ENCODE results near the gene WWC1. TPM values are rescaled to one million over a fixed set of nuclear protein-coding genes. Genes with fewer than 3 reads are reported as not detected.

Gene WWC1
- total RNA-seq, 1 experiment from 2014 or later: not detected

DNA sequence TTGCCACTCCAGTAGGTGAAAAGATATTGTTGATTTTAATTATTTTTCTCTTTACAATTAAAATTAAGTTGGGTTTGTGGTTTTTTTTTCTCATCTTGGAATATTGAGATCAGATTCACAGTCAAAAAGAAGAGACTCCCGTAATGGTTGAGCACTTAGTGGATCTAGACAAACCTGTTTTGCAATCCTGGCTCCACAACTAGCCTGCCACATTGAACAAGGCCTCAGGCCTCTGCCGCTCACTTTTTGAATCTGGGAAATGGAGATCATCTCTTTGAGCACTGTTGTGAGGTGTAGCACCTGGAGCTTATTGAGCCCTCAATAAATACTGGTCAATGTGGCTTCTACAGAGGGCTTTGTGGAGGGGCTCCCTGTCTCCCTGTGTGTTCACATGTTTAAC is 157.7 kb downstream of the WWC1 start:
- H3K4me1 ChIP-seq (ENCODE audit: low read length): no peaks in the 10 kb centered on the region
- no peaks in the 10 kb centered on the region for H3K27me3 ChIP-seq (ENCODE audit: low read length)
- H3K27ac ChIP-seq (ENCODE audit: low read length): no peak overlapping the region
- no peaks in the 10 kb centered on the region for H3K36me3 ChIP-seq (ENCODE audit: insufficient read depth, low read length)
- H4K20me1 ChIP-seq (ENCODE audit: insufficient read depth, low read depth, low read length): no peaks in the 10 kb centered on the region
- H3K9me2 ChIP-seq (replicated peaks; ENCODE audit: insufficient read depth, low read length): no peaks in the 10 kb centered on the region
- H3K9me3 ChIP-seq (ENCODE audit: low read length): no peaks in the 10 kb centered on the region
- no peak overlapping the region for H3K4me3 ChIP-seq (ENCODE audit: low read length)
- DNase-seq: no peak
- no peak overlapping the region for H2AFZ ChIP-seq (ENCODE audit: low read length)
- H3K79me2 ChIP-seq (ENCODE audit: low read length): no peaks in the 10 kb centered on the region
- H3K9ac ChIP-seq (ENCODE audit: low read length): no peak overlapping the region
- H3K4me2 ChIP-seq (ENCODE audit: low read depth, low read length, poor library complexity, severe bottlenecking): no peak overlapping the region

DNA sequence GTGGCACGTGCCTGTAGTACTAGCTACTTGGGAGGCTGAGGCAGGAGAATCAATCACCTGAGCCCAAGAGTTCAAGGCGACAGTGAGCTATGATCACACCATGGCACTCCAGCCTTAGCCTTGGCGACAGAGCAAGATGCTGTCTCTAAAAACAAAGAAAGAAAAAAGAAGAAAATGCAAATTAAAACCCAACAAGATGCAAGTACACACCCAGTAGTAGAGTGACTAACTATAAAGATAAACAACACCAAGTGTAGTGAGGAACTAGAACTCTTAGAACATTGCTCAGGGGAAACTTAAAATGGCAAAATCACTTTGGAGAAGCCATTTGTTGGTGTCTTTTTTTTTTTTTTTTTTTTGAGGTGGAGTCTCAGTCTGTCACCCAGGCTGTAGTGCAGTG is 160.1 kb downstream of the WWC1 start:
- no peak overlapping the region for H3K27ac ChIP-seq (ENCODE audit: low read length)
- no peaks in the 10 kb centered on the region for H4K20me1 ChIP-seq (ENCODE audit: insufficient read depth, low read depth, low read length)
- H3K9ac ChIP-seq (ENCODE audit: low read length): no peak overlapping the region
- no peak overlapping the region for H2AFZ ChIP-seq (ENCODE audit: low read length)
- H3K4me2 ChIP-seq (ENCODE audit: low read depth, low read length, poor library complexity, severe bottlenecking): no peak overlapping the region
- H3K79me2 ChIP-seq (ENCODE audit: low read length): no peaks in the 10 kb centered on the region
- H3K4me3 ChIP-seq (ENCODE audit: low read length): no peak overlapping the region
- no peaks in the 10 kb centered on the region for H3K9me3 ChIP-seq (ENCODE audit: low read length)
- DNase-seq: no peak
- no peaks in the 10 kb centered on the region for H3K27me3 ChIP-seq (ENCODE audit: low read length)
- no peaks in the 10 kb centered on the region for H3K4me1 ChIP-seq (ENCODE audit: low read length)
- no peaks in the 10 kb centered on the region for H3K9me2 ChIP-seq (replicated peaks; ENCODE audit: insufficient read depth, low read length)
- H3K36me3 ChIP-seq (ENCODE audit: insufficient read depth, low read length): no peaks in the 10 kb centered on the region

GRCh38 chr5:168455201-168455600 is 163.8 kb downstream of the WWC1 start:
- Histone ChIP-seq H3K9me2 (replicated peaks; ENCODE audit: insufficient read depth, low read length) (no peaks in the 10 kb centered on the region), H3K79me2 (ENCODE audit: low read length) (no peaks in the 10 kb centered on the region), H3K9me3 (ENCODE audit: low read length) (no peaks in the 10 kb centered on the region), H3K27ac (ENCODE audit: low read length) (no peak overlapping the region), H3K27me3 (ENCODE audit: low read length) (no peaks in the 10 kb centered on the region), H3K4me1 (ENCODE audit: low read length) (no peaks in the 10 kb centered on the region), H4K20me1 (ENCODE audit: insufficient read depth, low read depth, low read length) (no peaks in the 10 kb centered on the region), H2AFZ (ENCODE audit: low read length) (no peak overlapping the region), H3K9ac (ENCODE audit: low read length) (no peak overlapping the region), H3K36me3 (ENCODE audit: insufficient read depth, low read length) (no peaks in the 10 kb centered on the region), H3K4me3 (ENCODE audit: low read length) (no peak overlapping the region), H3K4me2 (ENCODE audit: low read depth, low read length, poor library complexity, severe bottlenecking) (no peak overlapping the region)
- DNase-seq: no peak

GRCh38 chr5:168457542-168457941 is 166.1 kb downstream of the WWC1 start:
- no peak for DNase-seq
- Histone ChIP-seq H3K36me3 (ENCODE audit: insufficient read depth, low read length) (no peaks in the 10 kb centered on the region), H3K79me2 (ENCODE audit: low read length) (no peaks in the 10 kb centered on the region), H3K9me2 (replicated peaks; ENCODE audit: insufficient read depth, low read length) (no peaks in the 10 kb centered on the region), H3K4me3 (ENCODE audit: low read length) (no peak overlapping the region), H3K4me1 (ENCODE audit: low read length) (no peaks in the 10 kb centered on the region), H3K9me3 (ENCODE audit: low read length) (no peaks in the 10 kb centered on the region), H3K27ac (ENCODE audit: low read length) (no peak overlapping the region), H3K9ac (ENCODE audit: low read length) (no peak overlapping the region), H2AFZ (ENCODE audit: low read length) (no peak overlapping the region), H3K27me3 (ENCODE audit: low read length) (no peaks in the 10 kb centered on the region), H4K20me1 (ENCODE audit: insufficient read depth, low read depth, low read length) (no peaks in the 10 kb centered on the region), H3K4me2 (ENCODE audit: low read depth, low read length, poor library complexity, severe bottlenecking) (no peak overlapping the region)

DNA sequence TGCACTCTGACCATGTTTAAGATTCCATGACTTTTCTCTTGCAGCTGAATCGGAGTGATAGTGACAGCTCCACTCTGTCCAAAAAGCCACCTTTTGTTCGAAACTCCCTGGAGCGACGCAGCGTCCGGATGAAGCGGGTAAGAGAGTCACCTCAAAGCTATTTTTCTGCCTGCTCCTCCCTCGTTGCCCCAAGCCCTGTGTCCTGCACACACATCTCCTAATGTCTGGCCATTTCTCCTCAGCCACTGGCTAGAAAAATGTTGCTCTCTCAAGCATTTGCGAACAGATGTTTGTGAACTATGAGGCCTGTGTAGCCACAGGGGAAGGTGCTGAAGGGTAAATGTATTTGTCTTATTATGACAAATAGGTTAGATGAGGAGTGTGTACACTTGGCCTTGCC is 169.2 kb downstream of the WWC1 start:
- no peak overlapping the region for H3K27ac ChIP-seq (ENCODE audit: low read length)
- no peaks in the 10 kb centered on the region for H3K9me3 ChIP-seq (ENCODE audit: low read length)
- H4K20me1 ChIP-seq (ENCODE audit: insufficient read depth, low read depth, low read length): no peaks in the 10 kb centered on the region
- no peak overlapping the region for H3K4me2 ChIP-seq (ENCODE audit: low read depth, low read length, poor library complexity, severe bottlenecking)
- H3K9me2 ChIP-seq (replicated peaks; ENCODE audit: insufficient read depth, low read length): no peaks in the 10 kb centered on the region
- no peaks in the 10 kb centered on the region for H3K4me1 ChIP-seq (ENCODE audit: low read length)
- DNase-seq: no peak
- H3K4me3 ChIP-seq (ENCODE audit: low read length): no peak overlapping the region
- H2AFZ ChIP-seq (ENCODE audit: low read length): no peak overlapping the region
- no peaks in the 10 kb centered on the region for H3K27me3 ChIP-seq (ENCODE audit: low read length)
- H3K36me3 ChIP-seq (ENCODE audit: insufficient read depth, low read length): no peaks in the 10 kb centered on the region
- H3K79me2 ChIP-seq (ENCODE audit: low read length): no peaks in the 10 kb centered on the region
- H3K9ac ChIP-seq (ENCODE audit: low read length): no peak overlapping the region

GRCh38 chr5:168463081-168463480 is 171.6 kb downstream of the WWC1 start:
- Histone ChIP-seq H3K36me3 (ENCODE audit: insufficient read depth, low read length) (no peaks in the 10 kb centered on the region), H3K4me2 (ENCODE audit: low read depth, low read length, poor library complexity, severe bottlenecking) (no peak overlapping the region), H3K9me3 (ENCODE audit: low read length) (no peaks in the 10 kb centered on the region), H3K4me3 (ENCODE audit: low read length) (no peak overlapping the region), H3K27ac (ENCODE audit: low read length) (no peak overlapping the region), H3K9ac (ENCODE audit: low read length) (no peak overlapping the region), H2AFZ (ENCODE audit: low read length) (no peak overlapping the region), H4K20me1 (ENCODE audit: insufficient read depth, low read depth, low read length) (no peaks in the 10 kb centered on the region), H3K79me2 (ENCODE audit: low read length) (no peaks in the 10 kb centered on the region), H3K4me1 (ENCODE audit: low read length) (no peaks in the 10 kb centered on the region), H3K9me2 (replicated peaks; ENCODE audit: insufficient read depth, low read length) (no peaks in the 10 kb centered on the region), H3K27me3 (ENCODE audit: low read length) (no peaks in the 10 kb centered on the region)
- no peak for DNase-seq

- no peaks in the 10 kb centered on the region for H3K9me2 ChIP-seq (replicated peaks; ENCODE audit: insufficient read depth, low read length)
- no peaks in the 10 kb centered on the region for H3K79me2 ChIP-seq (ENCODE audit: low read length)
- H3K4me2 ChIP-seq (ENCODE audit: low read depth, low read length, poor library complexity, severe bottlenecking): no peak overlapping the region
- no peaks in the 10 kb centered on the region for H4K20me1 ChIP-seq (ENCODE audit: insufficient read depth, low read depth, low read length)
- no peaks in the 10 kb centered on the region for H3K36me3 ChIP-seq (ENCODE audit: insufficient read depth, low read length)
- H2AFZ ChIP-seq (ENCODE audit: low read length): no peak overlapping the region
- no peaks in the 10 kb centered on the region for H3K9me3 ChIP-seq (ENCODE audit: low read length)
- no peaks in the 10 kb centered on the region for H3K27me3 ChIP-seq (ENCODE audit: low read length)
- H3K27ac ChIP-seq (ENCODE audit: low read length): no peak overlapping the region
- H3K4me3 ChIP-seq (ENCODE audit: low read length): no peak overlapping the region
- H3K9ac ChIP-seq (ENCODE audit: low read length): no peak overlapping the region
- no peak for DNase-seq
- no peaks in the 10 kb centered on the region for H3K4me1 ChIP-seq (ENCODE audit: low read length)
Measured at GRCh38 chr5:168464214-168464613, 172.8 kb downstream of the WWC1 start.

GRCh38 chr5:168464641-168465040 is 173.2 kb downstream of the WWC1 start:
- Histone ChIP-seq H3K4me3 (ENCODE audit: low read length) (no peak overlapping the region), H3K9me3 (ENCODE audit: low read length) (no peaks in the 10 kb centered on the region), H3K4me1 (ENCODE audit: low read length) (no peaks in the 10 kb centered on the region), H3K27ac (ENCODE audit: low read length) (no peak overlapping the region), H4K20me1 (ENCODE audit: insufficient read depth, low read depth, low read length) (no peaks in the 10 kb centered on the region), H3K36me3 (ENCODE audit: insufficient read depth, low read length) (no peaks in the 10 kb centered on the region), H3K27me3 (ENCODE audit: low read length) (no peaks in the 10 kb centered on the region), H2AFZ (ENCODE audit: low read length) (no peak overlapping the region), H3K4me2 (ENCODE audit: low read depth, low read length, poor library complexity, severe bottlenecking) (no peak overlapping the region), H3K9ac (ENCODE audit: low read length) (no peak overlapping the region), H3K9me2 (replicated peaks; ENCODE audit: insufficient read depth, low read length) (no peaks in the 10 kb centered on the region), H3K79me2 (ENCODE audit: low read length) (no peaks in the 10 kb centered on the region)
- DNase-seq: no peak

DNA sequence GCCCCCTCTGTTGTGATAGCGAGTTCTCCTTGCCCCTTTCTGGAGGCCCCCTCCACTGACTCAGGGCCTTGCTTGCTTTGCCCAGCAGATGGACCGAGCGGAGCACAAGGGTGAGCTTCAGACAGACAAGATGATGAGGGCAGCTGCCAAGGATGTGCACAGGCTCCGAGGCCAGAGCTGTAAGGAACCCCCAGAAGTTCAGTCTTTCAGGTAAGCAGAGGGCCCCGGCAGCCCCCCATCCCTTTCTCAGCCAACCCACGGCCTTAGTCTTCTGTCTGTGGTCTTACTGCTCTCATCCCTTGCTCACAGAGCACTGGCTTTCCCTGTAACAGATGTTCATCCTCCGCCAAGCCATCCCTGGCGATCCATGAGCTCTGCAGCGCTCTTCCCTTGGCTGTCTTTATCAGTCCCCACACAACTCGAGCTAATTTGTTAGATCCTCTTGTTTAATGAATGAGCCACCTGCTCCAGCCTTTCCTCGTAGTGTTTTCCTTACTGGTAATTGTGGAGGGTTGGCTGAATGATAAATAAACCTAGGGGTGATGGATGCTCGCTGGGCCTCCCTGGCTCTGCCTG is 176.4 kb downstream of the WWC1 start:
- Histone ChIP-seq H3K9me2 (replicated peaks; ENCODE audit: insufficient read depth, low read length) (no peaks in the 10 kb centered on the region), H3K9me3 (ENCODE audit: low read length) (no peaks in the 10 kb centered on the region), H3K4me1 (ENCODE audit: low read length) (no peaks in the 10 kb centered on the region), H3K4me3 (ENCODE audit: low read length) (no peak overlapping the region), H3K9ac (ENCODE audit: low read length) (no peak overlapping the region), H2AFZ (ENCODE audit: low read length) (no peak overlapping the region), H3K36me3 (ENCODE audit: insufficient read depth, low read length) (no peaks in the 10 kb centered on the region), H4K20me1 (ENCODE audit: insufficient read depth, low read depth, low read length) (no peaks in the 10 kb centered on the region), H3K4me2 (ENCODE audit: low read depth, low read length, poor library complexity, severe bottlenecking) (no peak overlapping the region), H3K27ac (ENCODE audit: low read length) (no peak overlapping the region), H3K79me2 (ENCODE audit: low read length) (no peaks in the 10 kb centered on the region), H3K27me3 (ENCODE audit: low read length) (no peaks in the 10 kb centered on the region)
- no peak for DNase-seq
